ENCODE data around the gene BRCC3.
"Not testable (repeated sequence)": the region's sequence is repeated elsewhere in the genome, so short reads cannot be mapped to it uniquely, and the experiment has no call there.

BRCC3 gene

DNA sequence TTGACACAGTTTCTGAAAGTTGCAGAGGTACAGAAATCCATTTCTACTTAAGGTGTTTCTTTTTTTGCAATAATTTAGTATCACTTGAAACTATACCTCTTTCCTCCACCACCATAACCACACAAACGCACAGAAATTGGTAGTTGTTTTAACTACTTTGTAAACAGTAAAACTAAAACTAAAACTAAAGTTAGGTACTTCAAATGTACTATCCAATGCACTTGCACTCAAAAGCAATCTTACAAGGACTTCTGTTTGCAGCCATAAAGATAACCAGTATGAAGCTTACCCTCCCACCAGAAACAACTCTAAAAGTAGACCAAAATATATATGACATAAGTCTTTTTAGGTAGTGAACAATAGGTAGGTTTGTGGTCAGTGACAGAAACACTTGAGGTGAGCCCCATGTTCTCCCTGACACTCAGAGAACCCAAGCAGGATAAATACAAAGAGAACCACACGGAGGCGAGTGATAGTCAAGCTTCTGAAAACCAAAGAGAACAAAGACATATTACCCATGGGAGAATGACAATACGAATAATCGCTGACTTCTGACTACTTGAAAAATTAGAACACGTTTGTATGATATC, 72.7 kb downstream of the BRCC3 start:
- DNase-seq (ENCODE audit: low read depth, low spot score) = no peak

DNA sequence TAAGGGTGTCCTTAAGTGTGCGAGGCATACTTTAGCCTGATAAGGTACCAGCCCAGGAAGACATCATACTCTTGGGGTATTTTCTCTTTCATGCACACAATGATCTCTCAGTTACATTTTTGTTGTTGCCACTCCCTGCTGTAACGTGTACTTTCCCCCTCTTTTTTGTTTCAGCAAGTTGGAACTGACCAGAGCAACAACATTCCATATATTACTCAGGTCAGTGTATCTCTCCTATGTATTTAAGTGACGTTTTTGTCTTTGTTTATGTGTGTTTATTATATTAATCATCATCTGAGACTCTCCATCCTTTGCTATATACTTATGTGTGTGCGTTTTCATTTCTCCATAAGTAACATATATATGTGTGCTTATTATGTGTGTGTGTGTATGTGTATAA, 73.6 kb downstream of the BRCC3 start:
- no peak for DNase-seq (ENCODE audit: low read depth, low spot score)

DNA sequence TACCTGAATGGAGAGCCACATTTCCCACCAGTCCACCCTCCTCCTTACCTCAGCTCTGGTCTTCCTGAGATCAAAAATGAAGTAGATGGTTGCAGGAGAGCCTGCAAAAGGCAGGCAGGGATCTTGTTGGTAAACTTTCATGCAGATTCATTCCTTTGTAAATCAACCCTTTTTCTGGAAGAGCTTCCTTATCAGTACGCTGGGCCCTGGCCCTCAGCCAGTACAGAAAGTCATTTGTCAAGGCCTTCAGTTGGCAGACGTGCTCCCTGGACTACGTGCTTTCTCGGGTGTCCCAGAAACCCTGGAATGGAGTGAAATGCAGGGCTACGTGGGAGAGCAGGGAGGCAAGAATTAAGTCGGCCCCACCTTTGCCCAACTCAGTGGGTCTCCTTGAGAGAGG, 76.3 kb downstream of the BRCC3 start:
- DNase-seq (ENCODE audit: low read depth, low spot score) = not testable (repeated sequence)

DNA sequence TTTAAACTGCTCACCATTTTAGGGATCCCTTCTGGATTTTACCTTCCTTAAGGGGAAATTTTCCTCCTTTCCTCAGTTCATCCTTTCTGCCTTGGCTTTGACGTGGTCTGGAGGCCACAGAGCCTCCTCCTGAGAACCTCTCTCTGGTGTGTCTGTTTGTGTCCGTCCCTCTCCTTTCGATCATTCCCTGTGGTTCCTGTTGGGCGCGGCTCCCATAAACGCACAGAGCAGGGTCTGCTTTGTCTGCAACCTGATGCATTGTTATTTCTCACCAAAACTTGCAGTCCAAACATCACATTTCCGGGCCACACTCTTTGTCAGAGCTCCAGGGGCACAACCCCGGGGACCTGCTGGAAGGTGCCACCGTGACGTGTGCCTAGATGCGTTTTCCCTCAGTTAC, 76.9 kb downstream of the BRCC3 start:
- not testable (repeated sequence) for DNase-seq (ENCODE audit: low read depth, low spot score)

DNA sequence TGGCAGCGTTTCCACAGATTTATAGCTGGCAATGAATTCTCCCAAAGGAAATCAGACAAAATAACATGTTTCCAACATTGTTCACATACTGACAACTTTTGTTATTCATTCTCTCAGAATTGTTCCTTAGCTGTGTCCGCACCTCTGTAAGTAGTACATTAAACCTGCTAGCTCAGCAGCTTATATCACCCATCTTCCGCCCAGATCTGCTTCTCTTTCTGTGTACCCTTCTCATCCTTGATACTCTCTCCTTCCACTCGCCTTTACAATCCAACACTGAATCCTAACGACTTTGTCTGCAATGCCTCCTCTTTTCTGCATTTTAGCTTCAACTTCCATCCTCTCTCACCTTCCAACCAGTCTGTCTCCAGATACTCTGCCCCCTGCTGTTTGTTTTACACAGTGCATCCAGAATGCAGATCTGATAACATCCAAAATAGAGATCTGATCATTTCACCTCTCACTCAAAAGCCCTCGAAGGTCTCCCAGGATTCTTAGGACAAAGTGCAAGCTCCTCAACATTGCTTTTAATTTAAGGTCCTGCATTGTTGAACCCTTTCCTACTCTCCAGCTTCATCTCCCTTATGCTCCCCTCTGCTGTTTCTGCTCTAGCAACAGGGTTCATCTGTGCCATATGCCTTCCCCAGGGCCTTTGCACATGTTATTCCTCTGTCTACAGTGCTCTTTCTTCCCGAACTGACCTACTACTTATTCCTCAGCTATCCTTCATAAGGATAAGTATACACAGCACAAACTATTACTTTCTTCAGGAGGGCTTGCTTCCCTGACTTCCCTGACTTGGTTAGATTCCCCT, 77.6 kb downstream of the BRCC3 start:
- DNase-seq (ENCODE audit: low read depth, low spot score) = no peak

DNA sequence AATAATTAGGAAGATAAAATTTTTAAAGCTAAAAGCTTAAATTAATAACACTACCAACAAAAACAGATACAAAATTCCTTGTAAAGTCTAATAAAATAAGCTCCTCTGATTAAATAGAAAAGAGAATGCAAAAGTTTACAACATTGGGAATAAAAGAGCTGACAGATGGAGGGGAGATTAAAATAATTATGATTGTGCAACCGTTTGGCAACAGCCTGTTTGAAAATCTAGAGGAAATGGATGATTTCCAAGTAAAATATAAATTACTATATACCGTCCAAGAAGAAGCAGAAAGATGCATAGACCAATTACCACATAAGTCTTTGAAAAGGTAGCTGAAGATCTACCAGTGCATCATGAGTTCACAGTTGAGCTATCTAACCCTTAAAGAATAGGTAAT, 98.6 kb downstream of the BRCC3 start:
- DNase-seq (ENCODE audit: low read depth, low spot score) = no peak
